Prostate gland (tissue), 2 donors: ENCODE data around the gene C1orf52.

Source experiments
- CTCF ChIP-seq, 4 experiments: fragments of 200-600 bp in 2 of 4; fragments of 450-650 bp in 2 of 4; sonication (generic) in 2 of 4; IDR thresholded peaks; 1 replicate in 3 of 4; 2 replicates in 1 of 4; pipeline ENCODE4 v1.5.1; 2016 to 2019; ENCODE audit warnings: antibody characterized with exemption in 4 of 4, mild to moderate bottlenecking in 2 of 4, moderate library complexity in 2 of 4
- POLR2A ChIP-seq: fragments of 450-650 bp; IDR thresholded peaks from one replicate; pipeline ENCODE4 v1.6.1; 2016; ENCODE audit warnings: antibody characterized with exemption, mild to moderate bottlenecking

- TF ChIP-seq CTCF (IDR thresholded peaks at IDR 0.05) (no peak), POLR2A (no peak)
These were observed 9.5 kb upstream of the C1orf52 start for GRCh38 chr1:85268801-85269585.
